HG03432 (cell line): ENCODE data around the gene ADAM15.

Source experiments
- ATAC-seq: cut with Tn5 transposase; IDR thresholded peaks from one replicate; pipeline ENCODE4 v1.9.1; 2021; ENCODE audit warnings: mild to moderate bottlenecking, moderate library complexity; ENCODE audit not compliant: unreplicated experiment

The ADAM15 gene

GRCh38 chr1:155029513-155030242 lies 21.4 kb upstream of the ADAM15 start:
- ATAC-seq = no peak

- no peak for ATAC-seq
These were observed 20.8 kb upstream of the ADAM15 start for GRCh38 chr1:155030243-155030795.

- ATAC-seq = no peak
These were observed 20.2 kb upstream of the ADAM15 start for GRCh38 chr1:155030899-155031298.

GRCh38 chr1:155032886-155033285 lies 18.2 kb upstream of the ADAM15 start:
- no peak for ATAC-seq

GRCh38 chr1:155033524-155033923 lies 17.6 kb upstream of the ADAM15 start, which contains the start of the genes DCST1 and DCST2:
Gene DCST1 (plus strand): TSS chr1:155033824. CDS start chr1:155034037, 213 bp downstream.
Gene DCST2 (minus strand): TSS chr1:155033781. CDS start chr1:155033701, 80 bp downstream.
- no peak for ATAC-seq

- no peak for ATAC-seq
These were observed 16.6 kb upstream of the ADAM15 start for GRCh38 chr1:155034318-155035208.

- no peak for ATAC-seq
These were observed 15.2 kb upstream of the ADAM15 start for GRCh38 chr1:155035936-155036335.

- no peak for ATAC-seq
These were observed 14.1 kb upstream of the ADAM15 start for GRCh38 chr1:155037043-155037442.

GRCh38 chr1:155037851-155038441 lies 13.2 kb upstream of the ADAM15 start:
- no peak for ATAC-seq

- no peak for ATAC-seq
These were observed 12.4 kb upstream of the ADAM15 start for GRCh38 chr1:155038602-155039307.

- ATAC-seq = no peak
These were observed 11.8 kb upstream of the ADAM15 start for GRCh38 chr1:155039308-155039669.

GRCh38 chr1:155040358-155041093 lies 10.6 kb upstream of the ADAM15 start:
- no peak for ATAC-seq

GRCh38 chr1:155042789-155043188 lies 8.3 kb upstream of the ADAM15 start:
- no peak for ATAC-seq

GRCh38 chr1:155043301-155043702 lies 7.8 kb upstream of the ADAM15 start:
- ATAC-seq = no peak

GRCh38 chr1:155043793-155044192 lies 7.3 kb upstream of the ADAM15 start:
- ATAC-seq = no peak

- no peak for ATAC-seq
These were observed 6.8 kb upstream of the ADAM15 start for GRCh38 chr1:155044365-155044764.

GRCh38 chr1:155044812-155045657 lies 6.1 kb upstream of the ADAM15 start:
- ATAC-seq = no peak

- ATAC-seq = no peak
These were observed 2.4 kb upstream of the ADAM15 start for GRCh38 chr1:155048449-155049334.
